Adrenal gland (tissue), 12 donors: ENCODE results near the gene BRD2. TPM values are rescaled to one million over a fixed set of nuclear protein-coding genes. Genes with fewer than 3 reads are reported as not detected.

Experiments
- DNase-seq, 7 donors: peaks; one replicate each; pipeline ENCODE4 v3.0.0-alpha.2; 2019 to 2020
- H3K27ac ChIP-seq, 5 donors: fragments of 200-600 bp; sonication (generic) in 4 of 5; 1 replicate in 3 of 5; 2 replicates in 2 of 5; pipeline versions ENCODE4 v1.5.1 to v1.8.0; 2016 to 2020; ENCODE audit warnings: mild to moderate bottlenecking in 1 of 5
- H3K27me3 ChIP-seq: fragments of 200-600 bp; 2 replicates; pipeline ENCODE4 v1.8.0; 2021
- H3K36me3 ChIP-seq, 2 donors: fragments of 200-600 bp; replicated peaks in 1 of 2; 1 replicate in 1 of 2; 2 replicates in 1 of 2; pipeline versions ENCODE4 v1.5.1 to v1.8.0; 2018 to 2022
- H3K4me1 ChIP-seq, 2 donors: fragments of 200-600 bp; replicated peaks in 1 of 2; 1 replicate in 1 of 2; 2 replicates in 1 of 2; pipeline versions ENCODE4 v1.5.1 to v1.8.0; 2018 to 2021
- H3K4me3 ChIP-seq, 4 donors: fragments of 200-600 bp; sonication (generic) in 3 of 4; one replicate each; pipeline ENCODE4 v1.5.1; 2016 to 2018
- H3K9me3 ChIP-seq, 3 donors: fragments of 200-600 bp; sonication (generic) in 1 of 3; replicated peaks in 1 of 3; 1 replicate in 2 of 3; 2 replicates in 1 of 3; pipeline versions ENCODE4 v1.5.1 to v1.8.0; 2016 to 2021
- POLR2A ChIP-seq, 2 donors: fragments of 450-650 bp; IDR thresholded peaks; one replicate each; pipeline ENCODE4 v1.6.1; 2017; ENCODE audit warnings: antibody characterized with exemption in 2 of 2, mild to moderate bottlenecking in 2 of 2, moderate library complexity in 1 of 2
- WGBS, 4 donors: extraction: QIAGEN DNeasy Blood & Tissue Kit in 2 of 4; methylation state at CpG; one replicate each; pipeline versions ENCODE4 v1.1.5 to v1.1.7; 2013 to 2017; 5-methylcytosine and 5-hydroxymethylcytosine counted together
- intact Hi-C, 2 donors: fragments of 100-400 bp; cut with DNase I; formaldehyde crosslinking; loops; one replicate each; pipeline versions ENCODE4 v1.14.1 to v1.15.0; 2022 to 2023
- polyA plus RNA-seq, 3 donors: library from polyadenylated mRNA; stranded (reverse); fragments of 200-250 nt in 2 of 3; fragments of 350-450 nt in 1 of 3; fragmentation: Illumina TruSeq in 1 of 3; extraction: RNeasy Lipid Tissue Mini Kit (QIAGEN cat#74804) in 1 of 3; gene quantifications; one replicate each; pipeline ENCODE4 v1.2.3, GENCODE V29; 2013 to 2014
- total RNA-seq, 9 donors: library from RNA; depleted of rRNA in 4 of 9; stranded (reverse); fragments of >200 nt in 4 of 9; fragments of 120-200 nt in 1 of 9; fragmentation: NEBNext Ultra II Directional in 1 of 9; extraction: Animal tissue kit (Norgen Biotek cat#: 25700) in 1 of 9; gene quantifications; one replicate each; pipeline versions ENCODE4 v1.1.0 to v1.2.4, GENCODE V29; 2013 to 2023
- TF ChIP-seq, protein P1 (sequence below), 6 experiments: fragments of 450-650 bp in 4 of 6; fragments of 200-600 bp in 2 of 6; sonication (generic) in 1 of 6; IDR thresholded peaks; 1 replicate in 5 of 6; 2 replicates in 1 of 6; pipeline versions ENCODE4 v1.5.1 to v1.8.0; 2016 to 2021; ENCODE audit warnings: antibody characterized with exemption in 6 of 6, mild to moderate bottlenecking in 2 of 6, moderate library complexity in 1 of 6
- donor health status: healthy with polysubstance abuse.
- donor health status: Bipolar disorder and iron deficiency.
- donor health status: DM: yes; HTN: yes; CAD: no.
- donor health status: DM: no; HTN: no; CAD: no.
- donor health status: DM: no; HTN: no; CAD: no.
- donor health status: DM: yes; HTN: yes; CAD: no.

The BRD2 gene
- total and polyA plus RNA-seq, 12 donors = 127 to 288 (median 152) TPM

DNA sequence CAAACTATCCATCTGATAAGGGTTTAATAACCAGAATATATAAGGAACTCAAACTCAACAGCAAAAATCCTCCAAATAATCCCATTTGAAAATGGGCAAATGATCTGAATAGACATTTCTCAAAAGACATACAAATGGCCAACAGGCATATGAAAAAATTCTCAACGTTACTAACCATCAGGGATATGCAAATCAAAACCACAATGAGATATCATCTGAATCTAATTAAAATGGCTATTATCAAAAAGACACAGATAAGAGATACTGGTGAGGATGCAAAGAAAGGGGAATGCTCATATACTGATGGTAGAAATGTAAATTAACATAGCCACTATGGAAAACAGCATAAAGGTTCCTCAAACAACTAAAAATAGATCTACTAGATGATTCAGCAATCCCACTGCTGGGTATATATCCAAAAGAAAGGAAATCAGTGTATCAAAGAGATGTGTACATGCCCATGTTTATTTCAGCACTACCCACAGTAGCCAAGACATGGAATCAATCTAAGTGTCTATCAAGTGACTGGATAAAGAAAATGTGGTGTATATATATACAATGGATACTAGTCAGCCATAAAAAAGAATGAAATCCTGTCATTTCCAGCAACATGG, 6.1 kb upstream of the BRD2 start:
- H3K4me3 ChIP-seq = no peak overlapping the region
- intact Hi-C loops = no loop called here
- peaks cover 7 to 37% of the 10 kb centered on the region in 2 donors for H3K4me1 ChIP-seq
- H3K27me3 ChIP-seq = no peaks in the 10 kb centered on the region
- 58 to 73% (median 65%) methylated on average over 1 of the region's 1 CpG for WGBS, 4 donors
- no peak overlapping the region for H3K27ac ChIP-seq
- TF ChIP-seq, protein P1, sequence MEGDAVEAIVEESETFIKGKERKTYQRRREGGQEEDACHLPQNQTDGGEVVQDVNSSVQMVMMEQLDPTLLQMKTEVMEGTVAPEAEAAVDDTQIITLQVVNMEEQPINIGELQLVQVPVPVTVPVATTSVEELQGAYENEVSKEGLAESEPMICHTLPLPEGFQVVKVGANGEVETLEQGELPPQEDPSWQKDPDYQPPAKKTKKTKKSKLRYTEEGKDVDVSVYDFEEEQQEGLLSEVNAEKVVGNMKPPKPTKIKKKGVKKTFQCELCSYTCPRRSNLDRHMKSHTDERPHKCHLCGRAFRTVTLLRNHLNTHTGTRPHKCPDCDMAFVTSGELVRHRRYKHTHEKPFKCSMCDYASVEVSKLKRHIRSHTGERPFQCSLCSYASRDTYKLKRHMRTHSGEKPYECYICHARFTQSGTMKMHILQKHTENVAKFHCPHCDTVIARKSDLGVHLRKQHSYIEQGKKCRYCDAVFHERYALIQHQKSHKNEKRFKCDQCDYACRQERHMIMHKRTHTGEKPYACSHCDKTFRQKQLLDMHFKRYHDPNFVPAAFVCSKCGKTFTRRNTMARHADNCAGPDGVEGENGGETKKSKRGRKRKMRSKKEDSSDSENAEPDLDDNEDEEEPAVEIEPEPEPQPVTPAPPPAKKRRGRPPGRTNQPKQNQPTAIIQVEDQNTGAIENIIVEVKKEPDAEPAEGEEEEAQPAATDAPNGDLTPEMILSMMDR (IDR thresholded peaks at IDR 0.05) = no peak
- no peak for TF ChIP-seq POLR2A (IDR thresholded peaks at IDR 0.05)
- H3K36me3 ChIP-seq = no peaks in the 10 kb centered on the region
- no peaks in the 10 kb centered on the region for H3K9me3 ChIP-seq
- DNase-seq = no peak

DNA sequence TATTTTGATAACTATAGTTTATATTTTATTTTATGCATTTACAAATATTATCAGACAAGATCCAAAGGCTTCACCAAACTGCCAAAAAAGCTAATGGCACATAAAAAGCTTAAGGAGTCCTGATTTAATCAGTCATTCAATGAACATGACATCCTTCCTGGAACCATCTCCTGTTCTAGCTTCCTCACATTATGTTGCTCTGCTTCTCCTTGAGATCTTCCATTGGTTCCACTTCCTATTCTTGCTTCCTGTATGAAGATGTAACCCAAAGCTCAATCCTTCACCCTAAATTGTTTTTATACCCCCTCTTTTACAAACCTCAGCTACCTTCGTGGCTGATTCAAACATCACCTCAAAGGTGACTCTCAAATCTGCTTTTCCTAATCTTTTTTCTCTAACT, 4.5 kb upstream of the BRD2 start:
- Histone ChIP-seq H3K27ac (no peak overlapping the region), H3K36me3 (no peaks in the 10 kb centered on the region), H3K9me3 (no peaks in the 10 kb centered on the region), H3K4me3 (no peak overlapping the region), H3K4me1 (peaks cover 11 to 39% of the 10 kb centered on the region in 2 donors), H3K27me3 (no peaks in the 10 kb centered on the region)
- WGBS, 4 donors = 53 to 73% (median 66%) methylated on average over 1 of the region's 1 CpG
- intact Hi-C loops = no loop called here
- no peak for DNase-seq
- TF ChIP-seq, protein P1 (IDR thresholded peaks at IDR 0.05) = no peak
- TF ChIP-seq POLR2A (IDR thresholded peaks at IDR 0.05) = no peak

DNA sequence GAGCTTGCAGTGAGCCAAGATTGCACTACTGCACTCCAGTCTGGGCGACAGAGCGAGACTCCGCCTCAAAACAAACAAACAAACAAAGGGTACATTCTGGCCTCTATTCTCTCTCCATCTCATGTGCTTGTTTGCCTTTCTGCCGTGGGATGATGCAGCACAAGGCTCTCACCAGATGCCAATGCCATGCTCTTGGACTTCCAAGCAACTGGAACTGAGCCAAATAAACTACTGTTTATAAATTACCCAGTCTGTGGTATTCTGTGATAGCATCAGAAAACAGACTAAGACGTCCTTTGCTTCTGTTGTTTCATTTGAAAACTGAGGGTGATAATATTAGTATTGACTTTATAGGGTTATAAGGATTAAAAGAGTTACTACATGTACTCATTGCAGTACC, 3.6 kb upstream of the BRD2 start:
- Histone ChIP-seq H3K27me3 (no peaks in the 10 kb centered on the region), H3K9me3 (no peaks in the 10 kb centered on the region), H3K27ac (no peak overlapping the region), H3K4me3 (no peak overlapping the region), H3K4me1 (peaks cover 11 to 39% of the 10 kb centered on the region in 2 donors), H3K36me3 (no peaks in the 10 kb centered on the region)
- peak in 1 of 7 donors; percentile 12 for DNase-seq
- 71 to 79% (median 74%) methylated on average over 5 of the region's 5 CpGs for WGBS, 4 donors
- intact Hi-C loops = no loop called here
- no peak for TF ChIP-seq POLR2A (IDR thresholded peaks at IDR 0.05)
- TF ChIP-seq, protein P1 (IDR thresholded peaks at IDR 0.05) = no peak

DNA sequence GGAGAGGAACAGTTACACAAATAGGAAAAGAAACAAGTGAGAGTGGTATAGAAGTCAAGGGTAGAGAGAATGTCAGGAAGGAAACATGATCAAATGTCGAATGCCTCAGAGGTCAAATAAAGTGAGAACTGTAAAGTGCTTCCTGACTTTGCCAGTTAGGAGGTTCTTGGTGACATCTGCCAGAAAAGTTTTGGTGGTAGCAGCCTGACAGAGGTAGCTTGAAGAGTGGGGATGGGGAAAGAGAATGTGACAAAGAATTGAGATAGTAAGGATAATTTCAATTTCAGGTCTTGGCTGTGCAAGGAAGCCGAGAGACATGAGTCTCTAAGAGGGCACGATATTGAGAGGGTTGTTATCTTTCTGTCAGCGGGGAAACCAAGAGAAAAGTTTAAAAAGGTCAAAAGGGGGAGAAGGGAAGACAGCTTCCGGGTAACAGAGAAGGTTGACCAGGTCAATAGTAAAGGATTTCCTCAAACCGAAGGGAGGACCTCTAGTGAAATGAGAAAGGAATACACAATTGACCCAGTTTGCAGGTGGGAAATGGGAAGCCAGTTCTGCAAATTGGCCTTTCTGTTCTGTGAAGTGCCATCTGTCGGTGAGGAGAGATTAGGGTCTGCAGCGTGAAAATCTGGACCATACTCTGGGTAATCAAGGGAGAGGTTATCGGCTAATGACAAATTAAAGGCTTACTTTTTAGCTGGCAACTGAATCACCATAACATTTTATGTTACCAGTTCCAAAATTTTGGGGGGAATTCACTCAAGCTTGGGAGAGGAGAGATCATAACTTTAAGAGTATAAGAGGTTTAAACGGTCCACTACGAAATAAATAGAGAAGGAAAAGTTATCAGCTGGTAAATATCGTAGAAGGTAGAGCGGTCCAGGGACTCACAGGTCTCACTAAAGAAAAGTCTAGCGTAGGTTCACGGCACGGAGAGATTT, 973 bp upstream of the BRD2 start:
- intact Hi-C loops = no loop called here

More for the DNA sequence above, 973 bp upstream of the BRD2 start:
- Histone ChIP-seq H3K36me3 (peaks cover 0 to 3% of the 10 kb centered on the region in 2 donors), H3K27ac (peak overlapping the region; percentile 99 to 100 (median 100)), H3K9me3 (no peaks in the 10 kb centered on the region), H3K4me1 (peaks cover 11 to 36% of the 10 kb centered on the region in 2 donors), H3K4me3 (peak overlapping the region in 3 of 4 donors; percentile 73 to 76 (median 74)), H3K27me3 (no peaks in the 10 kb centered on the region)
- TF ChIP-seq POLR2A (IDR thresholded peaks at IDR 0.05) = peak in 1 of 2 donors; percentile 13
- TF ChIP-seq, protein P1 (IDR thresholded peaks at IDR 0.05) = peak; percentile 24 to 60 (median 38)
- peak in 1 of 7 donors; percentile 34 for DNase-seq
- 1 to 3% (median 2%) methylated on average over 16 of the region's 16 CpGs for WGBS, 4 donors
